IPS DF 6.9 (cell line): ENCODE results near the gene ASMT.
"Not testable (repeated sequence)": the region's sequence is repeated elsewhere in the genome, so short reads cannot be mapped to it uniquely, and the experiment has no call there.

Experiments used
- DNase-seq: peaks from one replicate; pipeline ENCODE4 v3.0.0-alpha.2; 2013; ENCODE audit warnings: low read depth, low spot score
- H3K27ac ChIP-seq: one replicate; pipeline ENCODE4 v1.5.1; 2013; ENCODE audit warnings: low read length, control low read depth
- H3K27me3 ChIP-seq: 2 replicates; pipeline ENCODE4 v1.6.1; 2013; ENCODE audit warnings: mild to moderate bottlenecking, low read length; ENCODE audit not compliant: control insufficient read depth, insufficient read depth
- H3K36me3 ChIP-seq: 2 replicates; pipeline ENCODE4 v1.6.1; 2013; ENCODE audit warnings: low read length; ENCODE audit not compliant: control insufficient read depth, insufficient read depth
- H3K4me1 ChIP-seq: 2 replicates; pipeline ENCODE4 v1.6.1; 2013; ENCODE audit warnings: low read length; ENCODE audit not compliant: control insufficient read depth, insufficient read depth
- H3K4me3 ChIP-seq: 2 replicates; pipeline ENCODE4 v1.5.1; 2013; ENCODE audit warnings: mild to moderate bottlenecking, low read length
- H3K9me3 ChIP-seq: 2 replicates; pipeline ENCODE4 v1.6.1; 2013; ENCODE audit warnings: low read length, inconsistent platforms; ENCODE audit not compliant: control insufficient read depth, insufficient read depth
- WGBS: extraction: QIAGEN DNeasy Blood & Tissue Kit; methylation state at CpG from one replicate; pipeline ENCODE4 v1.1.7; 2013; ENCODE audit warnings: mixed read lengths, missing lambda C conversion rate; ENCODE audit not compliant: insufficient read length, insufficient coverage; 5-methylcytosine and 5-hydroxymethylcytosine counted together

ASMT gene

DNA sequence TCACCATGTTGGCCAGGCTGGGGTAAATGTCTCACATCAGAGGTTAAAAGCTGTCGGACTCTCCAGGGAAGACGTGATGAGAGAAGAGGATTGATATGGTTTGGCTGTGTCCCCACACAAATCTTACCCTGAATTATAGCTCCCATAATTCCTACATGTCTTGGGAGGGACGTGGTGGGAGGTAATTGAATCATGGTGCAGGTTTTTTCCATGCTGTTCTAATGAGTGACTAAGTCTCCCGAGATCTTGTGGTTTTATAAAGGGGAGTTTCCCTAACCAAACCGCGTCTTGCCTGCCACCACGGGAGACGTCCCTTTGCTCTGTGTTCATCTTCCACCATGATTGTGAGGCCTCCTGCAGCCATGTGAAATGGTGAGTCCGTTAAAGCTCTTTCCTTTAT lies 64.4 kb downstream of the ASMT start:
- Histone ChIP-seq H3K4me1 (peaks cover 2% of the 10 kb centered on the region), H3K27me3 (no peaks in the 10 kb centered on the region), H3K36me3 (no peaks in the 10 kb centered on the region), H3K9me3 (no peaks in the 10 kb centered on the region), H3K27ac (no peak overlapping the region), H3K4me3 (no peak overlapping the region)
- no peak for DNase-seq
- WGBS, result no CpG with 5 or more reads among the region's 9 CpGs

DNA sequence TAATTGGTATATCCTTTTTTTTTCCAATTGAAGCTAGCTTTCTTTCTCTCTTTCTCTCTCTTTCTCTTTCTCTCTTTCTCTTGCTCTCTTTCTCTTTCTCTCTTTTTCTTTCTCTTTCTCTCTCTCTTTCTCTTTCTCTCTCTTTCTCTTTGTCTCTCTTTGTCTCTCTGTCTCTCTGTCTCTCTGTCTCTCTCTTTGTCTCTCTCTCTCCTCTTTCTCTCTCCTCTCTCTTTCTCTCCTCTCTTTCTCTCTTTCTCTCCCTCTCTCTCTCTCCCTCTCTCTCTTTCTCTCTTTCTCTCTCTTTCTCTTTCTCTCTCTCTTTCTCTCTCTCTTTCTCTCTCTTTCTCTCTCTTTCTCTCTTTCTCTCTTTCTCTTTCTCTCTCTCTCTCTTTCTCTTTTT lies 66.6 kb downstream of the ASMT start:
- Histone ChIP-seq H3K4me3 (no peak overlapping the region), H3K36me3 (no peaks in the 10 kb centered on the region), H3K4me1 (peaks cover 2% of the 10 kb centered on the region), H3K27me3 (no peaks in the 10 kb centered on the region), H3K27ac (no peak overlapping the region), H3K9me3 (no peaks in the 10 kb centered on the region)
- no peak for DNase-seq

DNA sequence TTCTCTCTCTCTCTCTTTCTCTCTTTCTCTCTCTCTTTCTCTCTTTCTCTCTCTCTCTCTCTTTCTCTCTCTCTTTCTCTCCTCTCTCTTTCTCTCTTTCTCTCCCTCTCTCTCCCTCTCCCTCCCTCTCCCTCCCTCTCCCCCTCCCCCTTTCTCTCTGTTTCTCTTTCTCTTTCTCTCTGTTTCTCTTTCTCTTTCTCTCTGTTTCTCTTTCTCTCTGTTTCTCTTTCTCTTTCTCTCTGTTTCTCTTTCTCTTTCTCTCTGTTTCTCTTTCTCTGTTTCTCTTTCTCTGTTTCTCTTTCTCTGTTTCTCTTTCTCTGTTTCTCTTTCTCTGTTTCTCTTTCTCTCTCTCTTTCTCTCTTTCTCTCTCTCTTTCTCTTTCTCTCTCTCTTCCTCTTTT lies 67.0 kb downstream of the ASMT start:
- H3K27ac ChIP-seq, H3K27me3 ChIP-seq, H3K4me3 ChIP-seq, H3K9me3 ChIP-seq, H3K4me1 ChIP-seq, DNase-seq, H3K36me3 ChIP-seq: not testable (repeated sequence)

DNA sequence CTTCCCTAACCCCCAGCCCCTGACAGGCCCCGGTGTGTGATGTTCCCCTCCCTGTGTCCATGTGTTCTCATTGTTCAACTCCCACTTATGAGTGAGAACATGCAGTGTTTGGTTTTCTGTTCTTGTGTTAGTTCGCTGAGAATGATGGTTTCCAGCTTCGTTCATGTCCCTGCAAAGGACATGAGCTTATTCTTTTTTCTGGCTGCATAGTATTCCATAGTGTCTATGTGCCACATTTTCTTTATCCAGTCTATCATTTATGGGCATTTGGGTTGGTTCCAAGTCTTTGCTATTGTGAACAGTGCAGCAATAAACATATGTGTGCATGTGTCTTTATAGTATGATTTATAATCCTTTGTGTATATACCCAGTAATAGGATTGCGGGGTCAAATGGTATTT lies 67.6 kb downstream of the ASMT start:
- H3K4me1 ChIP-seq, H3K27ac ChIP-seq: not testable (repeated sequence)
- no CpG with 5 or more reads among the region's 4 CpGs for WGBS

DNA sequence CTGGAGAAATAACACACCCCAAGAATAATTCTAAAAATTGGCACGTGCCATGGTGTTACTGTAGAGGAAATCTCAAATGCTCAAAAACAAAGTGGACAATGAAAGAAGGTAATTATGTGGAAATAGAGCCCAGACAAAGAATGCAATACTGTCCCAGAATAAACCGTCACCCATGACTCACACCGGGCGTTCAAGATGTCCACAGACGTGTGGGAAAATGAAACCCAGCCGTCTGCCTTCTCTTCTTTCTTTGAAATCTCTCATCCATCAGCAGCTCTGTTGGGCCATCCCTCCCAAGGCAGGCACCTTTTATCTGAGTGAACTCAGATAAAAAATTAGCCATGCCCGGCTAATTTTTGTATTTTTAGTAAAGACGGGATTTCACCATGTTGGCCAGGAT lies 70.0 kb downstream of the ASMT start:
- not testable (repeated sequence) for H3K27ac ChIP-seq, DNase-seq, H3K27me3 ChIP-seq, H3K4me1 ChIP-seq, H3K36me3 ChIP-seq, H3K9me3 ChIP-seq, H3K4me3 ChIP-seq
- no CpG with 5 or more reads among the region's 8 CpGs for WGBS

More for the DNA sequence above, 67.6 kb downstream of the ASMT start:
- not testable (repeated sequence) for H3K27me3 ChIP-seq, H3K9me3 ChIP-seq, H3K36me3 ChIP-seq, H3K4me3 ChIP-seq, DNase-seq

DNA sequence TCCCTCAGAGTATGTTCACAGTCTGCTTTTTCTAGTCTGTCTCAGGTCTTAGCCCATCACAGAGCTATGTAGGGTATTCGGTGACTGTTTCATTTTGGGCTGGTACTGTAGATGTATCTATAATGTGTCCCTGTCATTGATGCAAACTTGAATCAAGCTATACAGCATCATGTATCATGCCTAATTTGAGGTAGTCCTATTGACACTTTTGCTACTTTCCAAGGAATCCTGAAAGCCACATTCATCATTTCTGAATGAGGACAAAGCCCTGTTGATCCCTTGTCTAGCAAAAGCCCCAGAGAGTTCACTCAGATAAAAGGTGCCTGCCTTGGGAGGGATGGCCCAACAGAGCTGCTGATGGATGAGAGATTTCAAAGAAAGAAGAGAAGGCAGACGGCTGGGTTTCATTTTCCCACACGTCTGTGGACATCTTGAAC lies 70.6 kb downstream of the ASMT start:
- H3K27me3 ChIP-seq, H3K36me3 ChIP-seq, H3K4me1 ChIP-seq, H3K27ac ChIP-seq, H3K9me3 ChIP-seq, DNase-seq, H3K4me3 ChIP-seq: not testable (repeated sequence)
- WGBS, result no CpG with 5 or more reads among the region's 3 CpGs

DNA sequence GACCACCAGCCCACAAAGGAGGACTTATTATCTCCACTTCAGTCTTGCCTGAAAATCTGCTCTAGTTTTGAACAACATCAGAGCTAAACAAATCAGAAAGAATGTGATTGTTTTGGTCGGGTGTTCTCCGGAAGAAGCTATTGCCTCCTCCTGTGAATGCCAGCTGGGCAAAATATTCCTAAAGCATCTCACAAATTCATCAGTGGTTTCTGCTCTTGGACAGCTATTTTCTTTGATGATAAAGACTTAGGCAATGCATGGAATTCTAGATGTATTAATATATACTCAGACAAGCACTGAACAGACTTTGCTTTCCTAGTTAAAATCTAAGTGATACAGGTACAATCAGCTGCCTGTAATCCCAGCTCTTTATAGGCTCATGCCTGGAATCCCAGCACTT lies 71.8 kb downstream of the ASMT start:
- no peak overlapping the region for H3K4me3 ChIP-seq

More for the DNA sequence above, 71.8 kb downstream of the ASMT start:
- no peaks in the 10 kb centered on the region for H3K27me3 ChIP-seq
- no peaks in the 10 kb centered on the region for H3K9me3 ChIP-seq
- WGBS, result no CpG with 5 or more reads among the region's 2 CpGs
- DNase-seq, result no peak
- H3K27ac ChIP-seq, result no peak overlapping the region
- H3K36me3 ChIP-seq, result no peaks in the 10 kb centered on the region
- H3K4me1 ChIP-seq, result no peaks in the 10 kb centered on the region; the same call in 1 of the 2 replicates
